Measurements from ENCODE around the gene ZMYND12. TPM values are rescaled to one million over a fixed set of nuclear protein-coding genes. Genes with fewer than 3 reads are reported as not detected.
"Not testable (repeated sequence)": the region's sequence is repeated elsewhere in the genome, so short reads cannot be mapped to it uniquely, and the experiment has no call there.

Gene ZMYND12
- total and polyA plus RNA-seq, 2 donors (not counting 3 experiments of a cell fraction or from before 2014, with no cell fraction given): 0.33 to 0.40 TPM

DNA sequence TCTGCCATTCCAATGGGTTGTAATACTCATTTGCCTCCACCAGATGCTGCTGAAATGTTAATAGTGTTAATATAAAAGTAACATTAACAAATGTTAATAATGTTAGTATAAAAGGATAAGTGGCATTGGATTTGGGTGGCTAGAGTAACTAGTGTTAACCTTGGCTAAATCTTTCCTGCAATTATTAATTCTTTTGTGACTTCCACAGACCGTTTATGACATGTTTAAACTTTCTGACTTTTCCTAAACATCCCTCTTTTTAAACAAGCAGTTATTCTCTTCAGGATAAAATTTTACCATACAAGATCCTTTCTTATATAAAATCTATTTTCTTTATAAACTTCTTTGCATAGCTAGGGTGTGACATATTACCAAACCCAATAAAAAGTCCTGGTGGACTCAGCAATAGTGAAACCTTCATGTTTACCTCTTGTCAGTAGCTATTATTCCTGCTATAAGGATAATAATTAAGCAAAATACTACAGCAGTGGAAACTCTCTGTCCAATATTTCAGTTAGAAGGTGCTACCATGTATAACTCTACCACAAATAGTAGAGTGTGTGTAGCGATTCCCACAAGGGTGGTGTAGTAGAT is 48.8 kb upstream of the ZMYND12 start:
- FAIRE-seq: no peak
- no peaks in the 10 kb centered on the region for H3K4me1 ChIP-seq (ENCODE audit: control insufficient read depth, extremely low read depth, insufficient read depth, low read length)
- TF ChIP-seq JUN (IDR thresholded peaks at IDR 0.05; ENCODE audit: borderline replicate concordance, insufficient read depth, insufficient read length, low read depth) (no peak), GATA2 (IDR thresholded peaks at IDR 0.05; ENCODE audit: insufficient read depth, insufficient read length, low read depth, low read length) (no peak), EZH2 (IDR thresholded peaks at IDR 0.05; ENCODE audit: borderline replicate concordance, low read depth, low read length, severe bottlenecking) (no peak), CTCF (IDR thresholded peaks at IDR 0.05; ENCODE audit: extremely low read depth in 1 of 2, insufficient read depth in 1 of 2, low read depth in 1 of 2, low read length in 2 of 2) (no peak), MYC (IDR thresholded peaks at IDR 0.05; ENCODE audit: low read depth, low read length) (no peak), FOS (IDR thresholded peaks at IDR 0.05; ENCODE audit: borderline replicate concordance, insufficient read depth, low read length) (no peak)
- TF ChIP-seq, protein P1, sequence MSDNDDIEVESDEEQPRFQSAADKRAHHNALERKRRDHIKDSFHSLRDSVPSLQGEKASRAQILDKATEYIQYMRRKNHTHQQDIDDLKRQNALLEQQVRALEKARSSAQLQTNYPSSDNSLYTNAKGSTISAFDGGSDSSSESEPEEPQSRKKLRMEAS (IDR thresholded peaks at IDR 0.05; ENCODE audit: insufficient read depth, insufficient read length): no peak
- no peaks in the 10 kb centered on the region for H4K20me1 ChIP-seq (replicated peaks; ENCODE audit: control insufficient read depth, extremely low read depth, insufficient read depth, low read length)
- DNase-seq (ENCODE audit: low read depth, low spot score): no peak
- no peaks in the 10 kb centered on the region for H3K27me3 ChIP-seq (ENCODE audit: control insufficient read depth in 2 of 2, insufficient read depth in 2 of 2, low read length in 2 of 2)
- no peaks in the 10 kb centered on the region for H3K9me3 ChIP-seq (replicated peaks; ENCODE audit: control insufficient read depth, insufficient read depth, low read length)
- CTCF ChIA-PET: no interaction called here
- no peak overlapping the region for H2AFZ ChIP-seq (ENCODE audit: low read depth, low read length)
- no peak overlapping the region for H3K4me3 ChIP-seq (replicated peaks in 1 of 3; ENCODE audit: insufficient read depth in 1 of 3, low read depth in 1 of 3, low read length in 3 of 3)
- H3K79me2 ChIP-seq (ENCODE audit: control insufficient read depth, insufficient read depth, low read length): no peaks in the 10 kb centered on the region
- BruUV-seq (replicated peaks): no TSS peak
- no peak overlapping the region for H3K9ac ChIP-seq (replicated peaks; ENCODE audit: extremely low read depth, insufficient read depth, low read length)
- no peaks in the 10 kb centered on the region for H3K9me1 ChIP-seq (replicated peaks; ENCODE audit: control insufficient read depth, extremely low read depth, insufficient read depth, low read length)
- no peaks in the 10 kb centered on the region for H3K36me3 ChIP-seq (ENCODE audit: control insufficient read depth in 2 of 2, extremely low read depth in 1 of 2, insufficient read depth in 2 of 2, low read length in 2 of 2)
- dilution Hi-C loops (cut with MboI; ENCODE audit: extremely low pct_ligation_motif_present, low sequenced_read_pairs): no loop called here
- H3K4me2 ChIP-seq (ENCODE audit: insufficient read depth, low read length): no peak overlapping the region
- H3K27ac ChIP-seq (ENCODE audit: insufficient read depth, low read depth, low read length): no peak overlapping the region
- intact Hi-C loops (cut with micrococcal nuclease): no loop called here
- POLR2A ChIA-PET: no interaction called here

DNA sequence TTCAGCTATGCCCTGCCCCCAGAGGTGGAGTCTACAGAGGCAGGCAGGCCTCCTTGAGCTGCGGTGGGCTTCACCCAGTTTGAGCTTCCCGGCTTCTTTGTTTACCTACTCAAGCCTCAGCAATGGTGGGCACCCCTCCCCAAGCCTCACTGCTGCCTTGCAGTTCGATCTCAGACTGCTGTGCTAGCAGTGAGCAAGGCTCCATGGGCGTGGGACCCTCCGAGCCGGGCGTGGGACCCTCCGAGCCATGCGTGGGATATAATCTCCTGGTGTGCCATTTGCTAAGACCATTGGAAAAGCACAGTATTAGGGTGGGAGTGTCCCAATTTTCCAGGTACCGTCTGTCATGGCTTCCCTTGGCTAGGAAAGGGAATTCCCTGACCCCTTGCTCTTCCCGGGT is 46.2 kb upstream of the ZMYND12 start:
- POLR2A ChIA-PET; H3K9me1 ChIP-seq (replicated peaks; ENCODE audit: control insufficient read depth, extremely low read depth, insufficient read depth, low read length); H3K4me2 ChIP-seq (ENCODE audit: insufficient read depth, low read length); H4K20me1 ChIP-seq (replicated peaks; ENCODE audit: control insufficient read depth, extremely low read depth, insufficient read depth, low read length); H3K9me3 ChIP-seq (replicated peaks; ENCODE audit: control insufficient read depth, insufficient read depth, low read length); H3K79me2 ChIP-seq (ENCODE audit: control insufficient read depth, insufficient read depth, low read length); FAIRE-seq; H3K27ac ChIP-seq (ENCODE audit: insufficient read depth, low read depth, low read length); H3K36me3 ChIP-seq (ENCODE audit: control insufficient read depth in 2 of 2, extremely low read depth in 1 of 2, insufficient read depth in 2 of 2, low read length in 2 of 2); H3K9ac ChIP-seq (replicated peaks; ENCODE audit: extremely low read depth, insufficient read depth, low read length); H2AFZ ChIP-seq (ENCODE audit: low read depth, low read length); intact Hi-C loops (cut with micrococcal nuclease); H3K27me3 ChIP-seq (ENCODE audit: control insufficient read depth in 2 of 2, insufficient read depth in 2 of 2, low read length in 2 of 2); DNase-seq (ENCODE audit: low read depth, low spot score); dilution Hi-C loops (cut with MboI; ENCODE audit: extremely low pct_ligation_motif_present, low sequenced_read_pairs); H3K4me1 ChIP-seq (ENCODE audit: control insufficient read depth, extremely low read depth, insufficient read depth, low read length); BruUV-seq (replicated peaks); H3K4me3 ChIP-seq (replicated peaks in 1 of 3; ENCODE audit: insufficient read depth in 1 of 3, low read depth in 1 of 3, low read length in 3 of 3): not testable (repeated sequence)
- CTCF ChIA-PET: interaction anchor here (0.8 kb wide), 1 partner anchor 11 kb away, joined by 3 read pairs; no protein-coding TSS in a partner anchor
